ENCODE results near the gene ASCC2.
"Not testable (repeated sequence)": the region's sequence is repeated elsewhere in the genome, so short reads cannot be mapped to it uniquely, and the experiment has no call there.

The ASCC2 gene

GRCh38 chr22:29755889-29756288, 82.2 kb downstream of the ASCC2 start:
- no peak for DNase-seq (ENCODE audit: low read depth in 2 of 2)

GRCh38 chr22:29754658-29755395, 83.2 kb downstream of the ASCC2 start:
- DNase-seq (ENCODE audit: low read depth in 2 of 2), result not testable (repeated sequence)

- DNase-seq (ENCODE audit: low read depth in 2 of 2), result no peak
Observed at GRCh38 chr22:29753808-29754657, 84.0 kb downstream of the ASCC2 start.

- no peak for DNase-seq (ENCODE audit: low read depth in 2 of 2)
Observed at GRCh38 chr22:29751669-29752068, 86.4 kb downstream of the ASCC2 start.

- DNase-seq (ENCODE audit: low read depth in 2 of 2), result no peak
Observed at GRCh38 chr22:29750559-29751538, 87.2 kb downstream of the ASCC2 start.

- DNase-seq (ENCODE audit: low read depth in 2 of 2), result no peak
Observed at GRCh38 chr22:29750029-29750428, 88.0 kb downstream of the ASCC2 start.

- DNase-seq (ENCODE audit: low read depth in 2 of 2), result no peak
Observed at GRCh38 chr22:29748248-29748893, 89.7 kb downstream of the ASCC2 start.

- DNase-seq (ENCODE audit: low read depth in 2 of 2), result no peak
Observed at GRCh38 chr22:29747832-29748231, 90.2 kb downstream of the ASCC2 start.

GRCh38 chr22:29744902-29745301, 93.2 kb downstream of the ASCC2 start:
- no peak for DNase-seq (ENCODE audit: low read depth in 2 of 2)

- DNase-seq (ENCODE audit: low read depth in 2 of 2), result no peak
Observed at GRCh38 chr22:29742326-29742725, 95.7 kb downstream of the ASCC2 start.

GRCh38 chr22:29741926-29742325, 96.1 kb downstream of the ASCC2 start:
- DNase-seq (ENCODE audit: low read depth in 2 of 2), result no peak

- DNase-seq (ENCODE audit: low read depth in 2 of 2), result no peak
Observed at GRCh38 chr22:29740216-29740615, 97.9 kb downstream of the ASCC2 start.

- no peak for DNase-seq (ENCODE audit: low read depth in 2 of 2)
Observed at GRCh38 chr22:29739346-29739875, 98.7 kb downstream of the ASCC2 start.
